GM12892 (cell line): Measurements from ENCODE around the gene OASL. TPM values are rescaled to one million over a fixed set of nuclear protein-coding genes. Genes with fewer than 3 reads are reported as not detected.
"Not testable (repeated sequence)": the region's sequence is repeated elsewhere in the genome, so short reads cannot be mapped to it uniquely, and the experiment has no call there.

Experiments
- DNase-seq: peaks from one replicate; pipeline ENCODE4 v3.0.0; 2011; ENCODE audit not compliant: insufficient read length
- FAIRE-seq: peaks from 2 replicates; lab custom pipeline; 2011; peaks lifted over from hg19 to GRCh38; lab: Jason Lieb, UNC
- POLR2A ChIP-seq: IDR thresholded peaks from 2 replicates; pipeline ENCODE4 v1.6.1; 2011; ENCODE audit warnings: low read depth, low read length, control low read depth
- POLR2AphosphoS5 ChIP-seq: IDR thresholded peaks from 2 replicates; pipeline ENCODE4 v1.6.1; 2011; ENCODE audit warnings: low read depth, low read length, control low read depth
- TAF1 ChIP-seq: IDR thresholded peaks from 2 replicates; pipeline ENCODE4 v1.6.1; 2011; ENCODE audit warnings: low read depth, mild to moderate bottlenecking, control low read depth, low read length, borderline replicate concordance
- polyA plus RNA-seq: library from polyadenylated mRNA; unstranded; fragments of >200 nt; gene quantifications from one replicate; pipeline ENCODE4 v1.2.1, GENCODE V29; 2012; ENCODE audit warnings: missing spikeins, inconsistent platforms; ENCODE audit not compliant: missing spikeins

The OASL gene, protein sequence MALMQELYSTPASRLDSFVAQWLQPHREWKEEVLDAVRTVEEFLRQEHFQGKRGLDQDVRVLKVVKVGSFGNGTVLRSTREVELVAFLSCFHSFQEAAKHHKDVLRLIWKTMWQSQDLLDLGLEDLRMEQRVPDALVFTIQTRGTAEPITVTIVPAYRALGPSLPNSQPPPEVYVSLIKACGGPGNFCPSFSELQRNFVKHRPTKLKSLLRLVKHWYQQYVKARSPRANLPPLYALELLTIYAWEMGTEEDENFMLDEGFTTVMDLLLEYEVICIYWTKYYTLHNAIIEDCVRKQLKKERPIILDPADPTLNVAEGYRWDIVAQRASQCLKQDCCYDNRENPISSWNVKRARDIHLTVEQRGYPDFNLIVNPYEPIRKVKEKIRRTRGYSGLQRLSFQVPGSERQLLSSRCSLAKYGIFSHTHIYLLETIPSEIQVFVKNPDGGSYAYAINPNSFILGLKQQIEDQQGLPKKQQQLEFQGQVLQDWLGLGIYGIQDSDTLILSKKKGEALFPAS
- 2.7 TPM for polyA plus RNA-seq

DNA sequence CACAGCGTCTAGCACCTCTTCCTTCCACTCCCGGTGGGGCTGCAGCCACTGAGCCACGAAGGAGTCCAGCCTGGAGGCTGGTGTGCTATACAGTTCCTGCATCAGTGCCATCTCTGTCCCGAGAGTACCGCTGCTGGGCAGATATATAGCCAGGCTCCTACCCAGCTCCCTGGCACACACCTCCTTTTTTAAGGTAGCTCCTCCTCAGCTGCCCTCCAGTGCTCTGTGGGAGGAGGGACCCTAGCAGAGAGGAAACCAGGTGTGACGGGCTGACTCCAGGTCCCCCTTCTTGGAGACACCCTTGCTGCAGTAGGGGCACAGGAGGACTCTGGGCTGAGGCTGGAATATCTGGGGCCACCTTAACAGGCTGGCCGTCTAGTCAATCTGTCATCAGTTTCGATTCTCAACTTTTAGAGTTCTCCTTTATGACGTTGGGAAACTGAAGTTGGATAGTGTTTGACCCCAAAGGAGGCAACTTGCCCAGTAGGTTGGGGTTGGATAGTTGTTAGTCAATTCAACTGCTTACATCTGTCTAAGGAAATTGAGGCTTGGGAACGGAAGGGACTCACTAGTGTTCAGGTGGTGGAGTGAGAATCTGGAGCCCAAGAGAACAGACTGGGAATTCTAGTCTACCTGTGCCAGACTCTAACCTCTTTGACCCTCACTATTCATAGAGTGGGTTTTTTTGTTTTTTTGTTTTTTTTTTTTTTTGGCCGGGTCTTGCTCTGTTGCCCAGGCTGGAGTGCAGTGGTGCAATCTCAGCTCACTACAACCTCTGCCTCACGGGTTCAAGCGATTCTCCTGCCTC, at the start of gene OASL:
TSS of gene OASL (minus strand) at position 386 of the 808 bp plus-strand sequence. CDS start at position 111, 275 bp downstream.
- peak; percentile 76 for TF ChIP-seq POLR2A
- TF ChIP-seq POLR2AphosphoS5 = peak; percentile 78; the same call in 1 of the 2 replicates
- 0 out of 2 replicates have a peak, but pooled peaks have one; percentile 17 for TF ChIP-seq TAF1
- FAIRE-seq (peak; percentile 88), DNase-seq (peak; percentile 52)

DNA sequence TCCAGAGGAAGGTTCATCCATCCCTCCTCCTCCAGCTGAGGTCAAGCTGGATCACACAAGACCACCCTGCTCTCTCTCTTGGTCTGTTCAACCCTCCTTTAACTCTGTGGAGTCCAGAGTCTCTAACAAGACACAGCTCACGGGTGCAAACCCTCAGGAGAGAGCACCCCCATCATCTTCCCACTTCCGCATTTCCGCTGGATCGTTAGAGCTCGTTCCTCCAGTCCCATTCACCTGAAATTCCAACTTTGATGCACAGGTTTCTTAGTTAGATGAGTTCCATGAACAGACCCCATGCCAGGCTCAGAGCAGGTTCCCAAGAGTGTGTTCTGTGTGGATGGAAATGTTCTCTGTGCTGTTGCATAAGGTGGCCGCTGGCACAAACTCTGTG, 49.1 kb upstream of the OASL start:
- TF ChIP-seq TAF1 (no peak), POLR2AphosphoS5 (no peak), POLR2A (no peak)
- no peak for DNase-seq
- no peak for FAIRE-seq

DNA sequence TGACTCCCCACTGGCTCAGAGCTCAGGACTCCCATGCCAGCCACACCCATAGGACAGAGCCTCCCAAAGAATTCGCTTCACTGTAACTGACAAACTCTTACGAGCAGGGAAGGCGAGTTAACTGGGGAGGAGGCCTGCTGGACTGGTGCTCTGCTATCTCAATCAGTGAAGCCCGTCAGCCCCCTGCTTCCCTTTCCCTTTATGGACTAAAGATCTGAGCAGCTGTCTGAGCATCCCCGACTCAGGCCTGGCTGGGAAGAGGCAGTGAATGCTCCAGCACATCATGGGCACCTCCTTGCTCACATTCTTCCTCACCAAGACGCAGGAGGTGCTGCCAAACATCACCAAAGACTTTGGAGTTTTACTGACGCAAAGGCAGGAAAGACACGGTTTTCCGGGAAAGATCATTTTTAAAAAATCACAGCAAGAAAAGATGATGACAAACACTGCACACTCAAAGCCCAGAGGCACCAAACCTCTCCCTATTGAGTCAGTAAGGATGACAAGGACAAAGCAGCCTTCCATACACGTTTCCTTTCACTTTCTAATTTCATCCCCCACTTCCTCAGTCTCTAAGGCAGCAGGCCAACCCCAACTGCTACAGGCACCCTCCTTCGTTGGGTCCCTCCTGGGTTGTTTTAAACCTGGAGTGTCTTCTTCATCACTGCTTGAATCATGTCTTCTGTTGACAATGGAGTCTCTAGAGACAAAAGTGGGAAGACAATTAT, 48.6 kb upstream of the OASL start:
- DNase-seq (no peak), FAIRE-seq (peak; percentile 63)
- TF ChIP-seq TAF1 (no peak), POLR2AphosphoS5 (no peak), POLR2A (no peak)

DNA sequence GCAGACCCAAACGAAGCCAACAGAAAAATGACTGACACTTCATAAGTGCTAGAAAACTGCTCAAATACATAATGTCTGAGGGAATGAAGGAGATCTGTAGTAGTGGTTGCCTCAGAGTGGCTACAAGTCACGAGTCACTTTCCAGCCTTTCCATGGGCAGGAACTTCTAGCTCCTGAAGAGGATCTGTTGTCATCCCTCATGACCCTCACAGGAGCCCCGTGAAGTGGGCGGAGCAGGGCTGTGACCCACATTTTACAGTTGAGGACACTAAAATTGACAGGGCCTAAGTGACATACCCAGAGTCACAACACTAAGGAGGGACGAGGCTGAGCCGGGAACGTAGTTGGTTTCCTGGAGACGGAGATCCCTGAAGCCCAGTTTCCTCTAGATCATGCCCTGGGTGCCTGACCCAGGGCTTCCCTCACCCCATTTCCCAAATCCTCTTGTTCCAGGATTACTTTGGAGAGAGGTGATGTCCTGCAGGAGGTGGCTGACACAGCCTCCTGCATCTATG, 47.8 kb upstream of the OASL start:
- DNase-seq = no peak
- FAIRE-seq = no peak
- TF ChIP-seq TAF1 (no peak), POLR2A (no peak), POLR2AphosphoS5 (no peak)

DNA sequence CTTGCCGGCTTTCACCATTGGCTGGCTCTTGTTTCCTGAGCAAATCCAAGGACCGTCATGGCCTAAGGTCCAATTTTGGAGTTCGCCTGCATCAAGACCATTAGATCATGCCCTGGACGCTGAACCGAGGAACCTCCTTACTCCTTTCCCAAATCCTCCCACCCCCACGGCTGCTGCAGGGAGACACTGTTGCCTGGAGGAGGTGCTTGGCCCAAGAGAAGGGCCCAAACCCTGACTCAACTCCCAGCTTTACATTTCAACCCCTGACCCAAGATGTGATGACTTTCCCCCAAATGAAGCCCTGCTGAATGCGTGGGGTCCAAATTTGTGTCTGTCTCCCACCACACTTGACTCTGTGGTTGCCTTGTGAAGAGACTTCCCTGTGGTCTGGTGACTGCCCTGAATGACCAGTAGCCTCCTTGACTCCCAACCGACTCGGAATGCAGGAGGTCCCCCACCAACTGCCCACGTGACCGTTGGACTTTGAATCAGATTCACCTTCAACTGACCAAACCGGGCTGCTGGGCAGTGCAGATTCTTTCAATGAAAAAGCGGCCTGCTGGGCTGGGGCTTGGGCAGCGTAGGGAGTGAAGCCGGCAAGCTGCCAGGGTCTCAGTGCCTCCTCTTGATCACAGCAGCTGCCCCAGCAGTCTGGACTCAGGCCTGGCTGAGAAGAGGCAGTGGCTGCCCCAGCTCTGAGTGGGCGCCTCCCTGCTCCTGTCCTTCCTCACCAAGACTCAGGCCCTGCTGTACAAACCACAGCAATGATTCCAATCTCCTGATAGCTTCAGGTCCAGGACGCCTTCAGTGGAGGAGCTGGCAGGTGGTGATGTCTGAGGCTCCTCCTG, 46.7 kb upstream of the OASL start:
- TF ChIP-seq POLR2A (no peak), POLR2AphosphoS5 (no peak), TAF1 (no peak)
- DNase-seq (no peak), FAIRE-seq (no peak)

DNA sequence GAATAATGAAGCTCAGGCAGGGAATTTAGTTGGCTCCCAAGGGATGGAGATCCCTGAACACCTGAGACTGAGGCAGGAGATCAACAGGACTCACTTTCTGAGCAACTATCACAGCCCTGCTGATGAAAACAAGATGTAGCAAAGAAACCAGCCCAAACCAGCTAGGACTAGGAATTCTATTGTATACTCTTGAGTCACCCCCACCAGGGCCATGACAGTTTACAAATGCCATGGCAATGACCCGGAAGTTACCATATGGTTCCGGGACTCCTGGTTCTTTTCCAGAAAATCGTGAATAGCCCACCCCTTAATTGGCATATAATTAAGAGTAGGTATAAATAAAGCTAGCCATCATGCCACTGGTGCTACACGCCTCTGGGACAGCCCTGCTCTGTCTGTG, 46.0 kb upstream of the OASL start:
- FAIRE-seq (no peak), DNase-seq (no peak)
- TF ChIP-seq POLR2A (no peak), POLR2AphosphoS5 (no peak), TAF1 (no peak)

DNA sequence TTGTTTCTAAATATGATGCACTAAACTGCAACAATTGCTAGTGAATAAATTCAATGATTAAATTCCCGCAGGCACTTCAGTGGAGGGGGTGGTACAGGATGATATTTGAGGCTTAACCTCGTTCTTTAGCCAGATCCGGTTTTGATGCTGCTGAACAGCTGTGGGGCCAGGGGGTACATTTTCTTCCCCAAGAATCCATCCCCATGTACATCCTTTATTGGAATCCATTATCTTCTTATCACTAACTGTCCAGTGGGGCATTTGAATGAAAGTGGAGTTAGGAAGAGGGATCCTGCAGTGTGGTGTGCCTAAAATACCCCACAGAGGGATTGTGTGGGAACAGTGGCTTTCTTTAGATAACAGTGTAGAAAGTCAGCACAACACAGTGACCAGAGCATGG, 45.2 kb upstream of the OASL start:
- FAIRE-seq (no peak), DNase-seq (no peak)
- TF ChIP-seq POLR2AphosphoS5 = no peak
- no peak for TF ChIP-seq TAF1
- TF ChIP-seq POLR2A = no peak

DNA sequence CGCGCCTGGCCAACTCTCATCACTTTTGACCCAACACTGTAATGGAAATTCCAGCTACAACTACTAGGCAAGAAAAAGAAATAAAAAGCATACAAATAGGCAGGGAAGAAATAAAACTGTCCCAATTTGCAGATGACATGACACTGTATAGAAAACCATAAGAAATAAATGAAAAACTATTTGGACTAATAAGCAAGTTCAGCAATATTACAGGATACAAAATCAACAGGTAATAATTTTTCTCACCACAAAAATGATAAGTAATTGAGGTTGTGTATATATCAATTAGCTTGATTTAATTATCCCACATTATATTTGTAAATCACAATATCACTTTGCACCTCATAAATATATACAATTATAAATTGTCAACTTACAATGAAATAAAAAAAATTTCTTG, 41.9 kb upstream of the OASL start:
- FAIRE-seq (no peak), DNase-seq (no peak)
- TF ChIP-seq TAF1 (no peak), POLR2AphosphoS5 (no peak), POLR2A (no peak)

DNA sequence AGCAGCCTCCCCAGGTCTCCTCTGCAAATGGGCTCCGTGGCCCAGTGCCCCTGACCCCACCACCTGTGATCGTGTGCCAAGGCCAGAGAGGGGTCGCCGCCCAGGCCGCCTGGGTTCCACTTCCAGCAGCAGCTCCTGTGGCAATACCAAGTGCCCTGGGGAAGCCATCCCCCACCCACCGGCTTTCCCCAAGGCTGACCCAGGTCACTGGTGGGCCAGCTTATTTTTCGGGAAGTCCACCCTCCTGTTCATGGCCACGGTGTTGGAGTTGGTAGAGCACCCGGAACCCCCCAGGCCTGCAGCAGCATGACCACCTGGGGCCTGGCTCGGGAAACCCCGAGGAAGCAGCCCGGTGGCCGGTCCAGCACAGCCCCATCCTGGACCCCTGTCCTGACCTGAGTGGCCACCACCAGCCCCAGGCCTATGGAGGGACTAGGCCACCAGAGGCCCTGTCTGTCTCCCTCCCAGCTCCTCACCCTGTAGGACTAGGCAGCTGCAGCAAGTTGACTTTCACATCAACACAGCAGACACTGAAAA, 40.8 kb upstream of the OASL start:
- DNase-seq = no peak
- no peak for FAIRE-seq
- TF ChIP-seq POLR2AphosphoS5 (no peak), TAF1 (no peak), POLR2A (no peak)

DNA sequence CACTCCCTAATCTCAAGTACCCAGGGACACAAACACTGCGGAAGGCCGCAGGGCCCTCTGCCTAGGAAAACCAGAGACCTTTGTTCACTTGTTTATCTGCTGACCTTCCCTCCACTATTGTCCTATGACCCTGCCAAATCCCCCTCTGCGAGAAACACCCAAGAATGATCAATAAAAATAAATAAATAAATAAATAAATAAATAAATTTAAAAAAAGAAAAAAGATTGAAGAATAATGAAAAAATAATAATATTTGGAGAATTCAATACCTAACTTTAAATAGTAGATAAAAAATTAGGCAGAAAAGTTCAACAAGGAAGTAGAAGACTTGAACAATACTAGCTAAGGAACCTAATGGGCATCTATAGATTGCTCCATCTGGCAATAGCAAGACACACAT, 38.4 kb upstream of the OASL start:
- FAIRE-seq, DNase-seq: not testable (repeated sequence)

DNA sequence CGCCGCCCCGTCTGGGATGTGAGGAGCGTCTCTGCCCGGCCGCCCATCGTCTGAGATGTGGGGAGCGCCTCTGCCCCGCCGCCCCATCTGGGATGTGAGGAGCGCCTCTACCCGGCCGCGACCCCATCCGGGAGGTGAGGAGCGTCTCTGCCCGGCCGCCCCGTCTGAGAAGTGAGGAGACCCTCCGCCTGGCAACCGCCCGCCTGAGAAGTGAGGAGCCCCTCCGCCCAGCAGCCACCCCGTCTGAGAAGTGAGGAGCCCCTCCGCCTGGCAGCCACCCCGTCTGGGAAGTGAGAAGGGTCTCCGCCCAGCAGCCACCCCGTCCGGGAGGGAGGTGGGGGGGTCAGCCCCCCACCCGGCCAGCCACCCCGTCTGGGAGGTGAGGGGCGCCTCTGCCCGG, 36.9 kb upstream of the OASL start:
- not testable (repeated sequence) for DNase-seq, FAIRE-seq
